Measurements from ENCODE around the gene NUP37. TPM values are rescaled to one million over a fixed set of nuclear protein-coding genes. Genes with fewer than 3 reads are reported as not detected.

Gene NUP37
- total and polyA plus RNA-seq, 2 of the 13 experiments (the other 11 are each of a cell fraction or from before 2014, with no cell fraction given): 50.6 to 80.1 TPM

DNA sequence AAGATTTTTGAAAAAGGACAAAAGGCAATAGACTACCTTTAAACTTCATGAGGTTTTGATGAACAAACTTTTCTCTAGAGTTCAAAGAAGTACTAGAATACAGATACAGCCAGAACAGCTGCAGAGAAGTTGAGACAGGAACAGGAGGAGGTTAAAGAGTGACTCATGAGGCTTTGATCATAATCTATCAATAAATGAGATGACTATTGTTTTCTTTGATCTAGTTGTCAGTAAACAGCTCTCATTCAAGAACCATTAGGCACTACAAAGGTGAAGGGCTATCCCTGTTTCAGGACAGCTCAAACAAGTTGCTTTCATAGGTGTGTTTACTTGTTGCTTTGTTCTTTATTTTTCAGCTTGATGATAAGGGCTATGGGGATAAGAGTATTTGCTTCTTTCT, 60.6 kb downstream of the NUP37 start (continued):
- peak in 1 of 2 experiments; percentile 50; a peak in 1 of 4 replicates for TF ChIP-seq KLF16 (CRISPR knock-in tag; IDR thresholded peaks at IDR 0.05)
- TF ChIP-seq, protein P1, sequence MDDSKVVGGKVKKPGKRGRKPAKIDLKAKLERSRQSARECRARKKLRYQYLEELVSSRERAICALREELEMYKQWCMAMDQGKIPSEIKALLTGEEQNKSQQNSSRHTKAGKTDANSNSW (CRISPR knock-in tag; IDR thresholded peaks at IDR 0.05; ENCODE audit: borderline replicate concordance): no peak
- TF ChIP-seq HDAC1 (CRISPR knock-in tag; IDR thresholded peaks at IDR 0.05): peak; percentile 45; the same call in 1 of the 2 replicates
- TF ChIP-seq SIX4 (CRISPR knock-in tag; IDR thresholded peaks at IDR 0.05): peak; percentile 66; the same call in 1 of the 2 replicates
- TF ChIP-seq, protein P2, sequence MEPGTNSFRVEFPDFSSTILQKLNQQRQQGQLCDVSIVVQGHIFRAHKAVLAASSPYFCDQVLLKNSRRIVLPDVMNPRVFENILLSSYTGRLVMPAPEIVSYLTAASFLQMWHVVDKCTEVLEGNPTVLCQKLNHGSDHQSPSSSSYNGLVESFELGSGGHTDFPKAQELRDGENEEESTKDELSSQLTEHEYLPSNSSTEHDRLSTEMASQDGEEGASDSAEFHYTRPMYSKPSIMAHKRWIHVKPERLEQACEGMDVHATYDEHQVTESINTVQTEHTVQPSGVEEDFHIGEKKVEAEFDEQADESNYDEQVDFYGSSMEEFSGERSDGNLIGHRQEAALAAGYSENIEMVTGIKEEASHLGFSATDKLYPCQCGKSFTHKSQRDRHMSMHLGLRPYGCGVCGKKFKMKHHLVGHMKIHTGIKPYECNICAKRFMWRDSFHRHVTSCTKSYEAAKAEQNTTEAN (CRISPR knock-in tag; conservative IDR thresholded peaks at IDR 0.05): no peak
- no peak for TF ChIP-seq ZNF296 (CRISPR knock-in tag; conservative IDR thresholded peaks at IDR 0.05)
- TF ChIP-seq, protein P3, sequence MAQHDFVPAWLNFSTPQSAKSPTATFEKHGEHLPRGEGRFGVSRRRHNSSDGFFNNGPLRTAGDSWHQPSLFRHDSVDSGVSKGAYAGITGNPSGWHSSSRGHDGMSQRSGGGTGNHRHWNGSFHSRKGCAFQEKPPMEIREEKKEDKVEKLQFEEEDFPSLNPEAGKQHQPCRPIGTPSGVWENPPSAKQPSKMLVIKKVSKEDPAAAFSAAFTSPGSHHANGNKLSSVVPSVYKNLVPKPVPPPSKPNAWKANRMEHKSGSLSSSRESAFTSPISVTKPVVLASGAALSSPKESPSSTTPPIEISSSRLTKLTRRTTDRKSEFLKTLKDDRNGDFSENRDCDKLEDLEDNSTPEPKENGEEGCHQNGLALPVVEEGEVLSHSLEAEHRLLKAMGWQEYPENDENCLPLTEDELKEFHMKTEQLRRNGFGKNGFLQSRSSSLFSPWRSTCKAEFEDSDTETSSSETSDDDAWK (CRISPR knock-in tag; IDR thresholded peaks at IDR 0.05): no peak
- TF ChIP-seq ZNF317 (CRISPR knock-in tag; IDR thresholded peaks at IDR 0.05): no peak
- no peak for TF ChIP-seq ATAD3A (CRISPR knock-in tag; IDR thresholded peaks at IDR 0.05)
- TF ChIP-seq CEBPG (CRISPR knock-in tag; IDR thresholded peaks at IDR 0.05): peak; percentile 20; the same call in 1 of the 2 replicates
- TF ChIP-seq, protein P4, sequence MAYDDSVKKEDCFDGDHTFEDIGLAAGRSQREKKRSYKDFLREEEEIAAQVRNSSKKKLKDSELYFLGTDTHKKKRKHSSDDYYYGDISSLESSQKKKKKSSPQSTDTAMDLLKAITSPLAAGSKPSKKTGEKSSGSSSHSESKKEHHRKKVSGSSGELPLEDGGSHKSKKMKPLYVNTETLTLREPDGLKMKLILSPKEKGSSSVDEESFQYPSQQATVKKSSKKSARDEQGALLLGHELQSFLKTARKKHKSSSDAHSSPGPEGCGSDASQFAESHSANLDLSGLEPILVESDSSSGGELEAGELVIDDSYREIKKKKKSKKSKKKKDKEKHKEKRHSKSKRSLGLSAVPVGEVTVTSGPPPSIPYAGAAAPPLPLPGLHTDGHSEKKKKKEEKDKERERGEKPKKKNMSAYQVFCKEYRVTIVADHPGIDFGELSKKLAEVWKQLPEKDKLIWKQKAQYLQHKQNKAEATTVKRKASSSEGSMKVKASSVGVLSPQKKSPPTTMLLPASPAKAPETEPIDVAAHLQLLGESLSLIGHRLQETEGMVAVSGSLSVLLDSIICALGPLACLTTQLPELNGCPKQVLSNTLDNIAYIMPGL (CRISPR knock-in tag; IDR thresholded peaks at IDR 0.05; ENCODE audit: borderline replicate concordance in 1 of 2, low read depth in 1 of 2): peak in 1 of 2 experiments; percentile 45; a peak in 1 of 4 replicates
- TF ChIP-seq TCF7L2 (IDR thresholded peaks at IDR 0.05; ENCODE audit: low read depth, low read length): peak; percentile 97
- TF ChIP-seq HMG20B (CRISPR knock-in tag; conservative IDR thresholded peaks at IDR 0.05): peak; percentile 68
- peak; percentile 24; the same call in 1 of the 2 replicates for TF ChIP-seq ZSCAN9 (CRISPR knock-in tag; IDR thresholded peaks at IDR 0.05; ENCODE audit: borderline replicate concordance)
- TF ChIP-seq, protein P5, sequence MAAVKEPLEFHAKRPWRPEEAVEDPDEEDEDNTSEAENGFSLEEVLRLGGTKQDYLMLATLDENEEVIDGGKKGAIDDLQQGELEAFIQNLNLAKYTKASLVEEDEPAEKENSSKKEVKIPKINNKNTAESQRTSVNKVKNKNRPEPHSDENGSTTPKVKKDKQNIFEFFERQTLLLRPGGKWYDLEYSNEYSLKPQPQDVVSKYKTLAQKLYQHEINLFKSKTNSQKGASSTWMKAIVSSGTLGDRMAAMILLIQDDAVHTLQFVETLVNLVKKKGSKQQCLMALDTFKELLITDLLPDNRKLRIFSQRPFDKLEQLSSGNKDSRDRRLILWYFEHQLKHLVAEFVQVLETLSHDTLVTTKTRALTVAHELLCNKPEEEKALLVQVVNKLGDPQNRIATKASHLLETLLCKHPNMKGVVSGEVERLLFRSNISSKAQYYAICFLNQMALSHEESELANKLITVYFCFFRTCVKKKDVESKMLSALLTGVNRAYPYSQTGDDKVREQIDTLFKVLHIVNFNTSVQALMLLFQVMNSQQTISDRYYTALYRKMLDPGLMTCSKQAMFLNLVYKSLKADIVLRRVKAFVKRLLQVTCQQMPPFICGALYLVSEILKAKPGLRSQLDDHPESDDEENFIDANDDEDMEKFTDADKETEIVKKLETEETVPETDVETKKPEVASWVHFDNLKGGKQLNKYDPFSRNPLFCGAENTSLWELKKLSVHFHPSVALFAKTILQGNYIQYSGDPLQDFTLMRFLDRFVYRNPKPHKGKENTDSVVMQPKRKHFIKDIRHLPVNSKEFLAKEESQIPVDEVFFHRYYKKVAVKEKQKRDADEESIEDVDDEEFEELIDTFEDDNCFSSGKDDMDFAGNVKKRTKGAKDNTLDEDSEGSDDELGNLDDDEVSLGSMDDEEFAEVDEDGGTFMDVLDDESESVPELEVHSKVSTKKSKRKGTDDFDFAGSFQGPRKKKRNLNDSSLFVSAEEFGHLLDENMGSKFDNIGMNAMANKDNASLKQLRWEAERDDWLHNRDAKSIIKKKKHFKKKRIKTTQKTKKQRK (IDR thresholded peaks at IDR 0.05; ENCODE audit: low read length): no peak
- TF ChIP-seq NONO (IDR thresholded peaks at IDR 0.05): no peak
- TF ChIP-seq NONO (CRISPR knock-in tag; conservative IDR thresholded peaks at IDR 0.05): no peak
- 0 out of 2 replicates have a peak, but pooled peaks have one; percentile 21 for TF ChIP-seq HNF4A (CRISPR knock-in tag; IDR thresholded peaks at IDR 0.05)
- TF ChIP-seq KAT7 (CRISPR knock-in tag; IDR thresholded peaks at IDR 0.05; ENCODE audit: borderline replicate concordance): no peak
- no peak for TF ChIP-seq DR1 (CRISPR knock-in tag; IDR thresholded peaks at IDR 0.05)
- no peak for TF ChIP-seq MAZ (IDR thresholded peaks at IDR 0.05; ENCODE audit: borderline replicate concordance, low read depth, low read length)
- no peak for TF ChIP-seq MAZ (CRISPR knock-in tag; IDR thresholded peaks at IDR 0.05; ENCODE audit: low read depth)
